ENCODE measurements around the gene EPHB1. TPM values are rescaled to one million over a fixed set of nuclear protein-coding genes. Genes with fewer than 3 reads are reported as not detected.

Gene EPHB1
- total RNA-seq, 1 donor from 2014 or later, result 3.0 TPM

DNA sequence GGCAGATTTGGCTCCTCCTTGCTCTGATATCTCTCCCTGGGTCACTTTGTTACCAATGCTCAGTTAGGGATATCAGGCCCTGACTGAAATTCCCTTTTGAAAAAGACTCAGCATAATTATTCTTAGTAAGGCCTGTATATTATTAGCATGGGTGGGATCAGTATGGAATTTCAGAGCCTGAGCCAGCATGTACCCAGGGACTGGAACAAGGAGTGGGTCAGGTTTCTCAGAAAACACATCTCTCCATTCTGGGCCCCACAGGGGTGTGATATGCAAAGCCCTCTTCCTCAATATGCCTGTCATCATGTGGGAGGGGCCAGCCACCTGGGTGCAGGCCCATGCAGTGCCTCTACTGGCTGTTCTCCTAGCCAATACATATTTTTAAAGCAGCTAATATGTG, 423.2 kb downstream of the EPHB1 start:
- Histone ChIP-seq H3K27ac (no peak overlapping the region), H3K36me3 (no peaks in the 10 kb centered on the region), H3K9me3 (no peaks in the 10 kb centered on the region), H3K4me3 (no peak overlapping the region), H3K27me3 (ENCODE audit: low read depth) (no peaks in the 10 kb centered on the region), H3K4me1 (no peaks in the 10 kb centered on the region)
- TF ChIP-seq, protein P1, sequence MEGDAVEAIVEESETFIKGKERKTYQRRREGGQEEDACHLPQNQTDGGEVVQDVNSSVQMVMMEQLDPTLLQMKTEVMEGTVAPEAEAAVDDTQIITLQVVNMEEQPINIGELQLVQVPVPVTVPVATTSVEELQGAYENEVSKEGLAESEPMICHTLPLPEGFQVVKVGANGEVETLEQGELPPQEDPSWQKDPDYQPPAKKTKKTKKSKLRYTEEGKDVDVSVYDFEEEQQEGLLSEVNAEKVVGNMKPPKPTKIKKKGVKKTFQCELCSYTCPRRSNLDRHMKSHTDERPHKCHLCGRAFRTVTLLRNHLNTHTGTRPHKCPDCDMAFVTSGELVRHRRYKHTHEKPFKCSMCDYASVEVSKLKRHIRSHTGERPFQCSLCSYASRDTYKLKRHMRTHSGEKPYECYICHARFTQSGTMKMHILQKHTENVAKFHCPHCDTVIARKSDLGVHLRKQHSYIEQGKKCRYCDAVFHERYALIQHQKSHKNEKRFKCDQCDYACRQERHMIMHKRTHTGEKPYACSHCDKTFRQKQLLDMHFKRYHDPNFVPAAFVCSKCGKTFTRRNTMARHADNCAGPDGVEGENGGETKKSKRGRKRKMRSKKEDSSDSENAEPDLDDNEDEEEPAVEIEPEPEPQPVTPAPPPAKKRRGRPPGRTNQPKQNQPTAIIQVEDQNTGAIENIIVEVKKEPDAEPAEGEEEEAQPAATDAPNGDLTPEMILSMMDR (IDR thresholded peaks at IDR 0.05), result no peak
- intact Hi-C loops (cut with DNase I), result no loop called here
- DNase-seq, result no peak
- no peak for ATAC-seq

DNA sequence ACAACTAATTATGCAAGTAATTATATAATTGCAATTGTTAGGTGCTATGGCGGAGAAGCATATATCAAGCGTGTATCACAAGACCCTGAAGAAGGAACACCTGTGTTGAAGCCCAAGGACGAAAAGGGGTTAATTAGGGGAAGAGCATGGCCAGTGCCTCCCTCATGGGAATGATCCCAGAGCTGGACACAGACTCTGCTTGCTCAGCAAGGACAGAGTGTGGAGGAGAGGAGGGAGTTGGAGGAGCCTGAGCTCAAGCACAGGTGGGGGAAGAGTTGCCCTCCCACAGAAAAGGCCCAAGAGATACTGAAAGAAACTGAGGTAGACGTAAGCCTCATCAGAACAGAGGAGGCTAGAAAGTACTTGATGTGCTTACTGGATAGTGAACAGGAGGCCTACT, 423.7 kb downstream of the EPHB1 start:
- intact Hi-C loops (cut with DNase I), result no loop called here
- TF ChIP-seq, protein P1 (IDR thresholded peaks at IDR 0.05), result no peak
- Histone ChIP-seq H3K4me1 (no peaks in the 10 kb centered on the region), H3K4me3 (no peak overlapping the region), H3K36me3 (no peaks in the 10 kb centered on the region), H3K27ac (no peak overlapping the region), H3K27me3 (ENCODE audit: low read depth) (no peaks in the 10 kb centered on the region), H3K9me3 (no peaks in the 10 kb centered on the region)
- DNase-seq (no peak), ATAC-seq (no peak)

DNA sequence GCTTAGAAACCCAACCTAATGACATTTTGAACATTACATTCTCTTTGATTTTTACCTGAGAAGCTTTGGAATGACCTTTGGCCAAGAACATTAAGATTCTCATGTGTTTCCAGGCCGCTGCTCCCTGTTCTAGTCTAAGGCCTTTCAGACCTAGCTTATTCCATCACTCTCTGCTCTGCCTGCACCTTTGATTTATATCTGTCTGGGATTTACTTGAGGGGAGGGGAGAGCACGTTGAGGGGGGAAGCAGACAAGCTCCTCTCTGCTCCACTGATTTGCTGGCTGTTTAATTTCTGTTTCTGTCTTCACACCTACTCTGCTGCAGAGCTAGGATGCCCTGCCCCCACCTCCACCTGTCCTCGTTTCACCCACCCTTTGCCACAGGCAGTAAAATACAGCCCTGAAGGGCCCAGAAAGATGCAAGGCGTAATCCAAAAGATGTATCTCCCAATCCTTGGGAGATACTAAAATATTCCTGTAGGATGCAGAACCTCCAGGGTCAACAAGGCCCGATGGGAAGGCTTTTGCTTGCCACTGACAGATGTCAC, 429.8 kb downstream of the EPHB1 start:
- Histone ChIP-seq H3K4me1 (peaks cover 17% of the 10 kb centered on the region), H3K27ac (no peak overlapping the region), H3K27me3 (ENCODE audit: low read depth) (no peaks in the 10 kb centered on the region), H3K9me3 (no peaks in the 10 kb centered on the region), H3K4me3 (no peak overlapping the region), H3K36me3 (no peaks in the 10 kb centered on the region)
- intact Hi-C loops (cut with DNase I), result no loop called here
- ATAC-seq (no peak), DNase-seq (no peak)
- TF ChIP-seq, protein P1 (IDR thresholded peaks at IDR 0.05), result no peak

DNA sequence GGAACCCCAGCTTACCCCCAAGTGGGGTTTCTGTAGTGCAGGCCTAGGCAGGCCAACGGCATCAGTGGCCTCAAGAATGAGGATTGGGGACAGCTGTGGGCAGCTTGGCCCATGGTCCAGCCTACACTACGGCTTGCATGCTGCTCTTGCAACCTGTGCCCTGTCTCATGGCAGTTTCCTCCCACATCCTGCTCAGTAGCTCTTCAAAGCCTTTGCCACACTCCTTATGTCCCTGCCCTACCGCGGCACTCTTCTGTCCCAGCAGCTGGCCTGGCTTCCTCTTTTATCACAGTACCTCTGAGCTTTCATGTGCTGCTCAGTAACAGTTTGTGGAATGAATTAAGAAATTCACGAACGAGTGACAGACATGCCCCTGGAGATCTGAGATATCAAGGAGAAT, 431.0 kb downstream of the EPHB1 start:
- intact Hi-C loops (cut with DNase I), result no loop called here
- H3K9me3 ChIP-seq, result no peaks in the 10 kb centered on the region
- DNase-seq (no peak), ATAC-seq (no peak)
- H3K4me3 ChIP-seq, result no peak overlapping the region
- no peaks in the 10 kb centered on the region for H3K27me3 ChIP-seq (ENCODE audit: low read depth)
- TF ChIP-seq, protein P1 (IDR thresholded peaks at IDR 0.05), result no peak
- H3K4me1 ChIP-seq, result peaks cover 19% of the 10 kb centered on the region
- no peaks in the 10 kb centered on the region for H3K36me3 ChIP-seq
- H3K27ac ChIP-seq, result no peak overlapping the region

DNA sequence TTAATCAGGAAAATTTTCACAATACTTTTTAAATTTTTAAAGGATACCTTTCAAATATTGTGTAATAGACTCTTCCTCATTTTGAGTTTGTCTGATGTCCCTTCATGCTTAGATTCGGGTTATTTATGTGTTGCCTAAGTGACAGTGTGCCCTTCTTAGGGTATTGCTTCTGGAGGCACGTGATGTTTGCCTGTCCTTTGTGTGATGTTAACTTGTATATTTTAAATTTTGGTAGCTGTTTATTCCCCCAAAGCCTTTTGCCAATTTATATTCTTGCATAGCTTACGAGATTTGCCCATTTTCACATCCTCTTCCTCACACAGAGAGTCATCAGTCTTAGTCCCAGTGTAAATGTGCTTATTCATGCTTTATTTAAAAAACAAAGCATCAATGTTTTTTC, 433.1 kb downstream of the EPHB1 start:
- H3K36me3 ChIP-seq, result no peaks in the 10 kb centered on the region
- no peaks in the 10 kb centered on the region for H3K9me3 ChIP-seq
- ATAC-seq, result no peak
- TF ChIP-seq, protein P1 (IDR thresholded peaks at IDR 0.05), result no peak
- intact Hi-C loops (cut with DNase I), result no loop called here
- H3K27ac ChIP-seq, result no peak overlapping the region
- no peaks in the 10 kb centered on the region for H3K27me3 ChIP-seq (ENCODE audit: low read depth)
- H3K4me1 ChIP-seq, result peaks cover 19% of the 10 kb centered on the region
- H3K4me3 ChIP-seq, result no peak overlapping the region
- no peak for DNase-seq

All from lower lobe of right lung (tissue), 2 donors.